Stimulated activated CD4-positive, alpha-beta T cell treated with anti-CD3 and anti-CD28 coated beads, Interleukin-2, amount 100 ng/mL, for 4 hours (primary cell): ENCODE data around the gene ZNF334.

ENCODE experiments used
- DNase-seq: peaks from one replicate; pipeline ENCODE4 v3.0.0-alpha.2; 2020; ENCODE audit warnings: low read depth

ZNF334 gene

GRCh38 chr20:46512943-46513844 lies at the start of gene ZNF334:
Gene ZNF334, minus strand, starts transcription at chr20:46513559. Its CDS starts 1,457 bp downstream, at chr20:46512102.
- no peak for DNase-seq

DNA sequence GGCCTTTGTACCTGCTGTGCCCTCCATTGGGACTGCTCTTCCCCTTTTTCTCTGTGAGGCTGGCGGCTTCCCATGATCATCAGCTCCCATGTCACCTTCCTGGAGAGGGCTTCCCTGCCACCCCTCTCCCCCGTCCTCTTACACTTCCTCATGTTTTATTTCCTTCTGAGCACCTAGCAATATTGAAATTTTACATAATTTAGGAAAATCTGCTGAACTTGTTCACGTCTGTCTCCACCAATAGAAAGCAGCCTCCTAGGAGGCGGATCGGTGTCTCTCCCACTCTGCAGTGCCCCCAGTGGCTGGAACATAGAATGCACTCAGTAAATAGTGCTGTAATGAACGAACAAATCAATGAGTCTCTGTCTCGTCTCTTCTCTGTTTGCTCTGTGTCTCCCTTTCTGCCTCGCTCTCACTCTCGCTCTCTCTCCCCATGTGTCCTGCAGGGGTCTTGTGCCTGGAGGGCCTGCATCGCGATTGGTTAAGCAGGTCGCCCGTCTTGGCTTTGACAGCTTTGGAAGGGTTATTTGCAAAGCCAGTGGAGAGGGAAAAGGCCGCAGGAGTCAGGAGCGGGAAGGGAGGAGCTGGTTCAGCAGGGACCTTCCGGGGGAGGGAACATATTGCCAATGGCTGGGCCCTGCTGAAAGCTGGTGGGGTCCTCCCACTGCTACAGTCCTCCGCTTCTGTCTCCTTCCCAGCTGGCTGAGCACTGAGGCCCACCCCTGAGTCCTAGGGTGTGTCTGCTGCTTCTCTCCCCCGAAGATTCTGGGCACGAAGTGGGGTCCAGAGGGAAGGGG lies 49.2 kb upstream of the ZNF334 start:
- DNase-seq = peak; percentile 37

DNA sequence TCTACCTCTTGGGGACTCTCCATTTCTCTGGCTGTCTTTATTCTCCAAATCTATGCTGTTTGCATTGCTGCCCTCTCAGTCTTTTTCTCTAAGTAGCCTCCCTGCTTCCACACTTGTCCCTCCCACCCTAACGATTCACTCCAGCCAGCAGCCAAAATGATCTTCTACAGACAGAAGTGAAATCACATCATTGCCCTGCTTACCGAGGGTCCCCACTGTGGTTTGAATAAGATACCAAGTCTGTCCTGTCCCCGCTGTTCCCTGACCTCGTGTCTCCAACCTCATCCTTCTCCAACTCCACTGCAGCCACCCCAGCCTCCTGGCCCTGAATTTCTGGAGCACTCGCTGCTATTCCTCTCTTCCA lies 48.6 kb upstream of the ZNF334 start:
- no peak for DNase-seq

GRCh38 chr20:46559685-46560440 lies 46.5 kb upstream of the ZNF334 start:
- DNase-seq = no peak

DNA sequence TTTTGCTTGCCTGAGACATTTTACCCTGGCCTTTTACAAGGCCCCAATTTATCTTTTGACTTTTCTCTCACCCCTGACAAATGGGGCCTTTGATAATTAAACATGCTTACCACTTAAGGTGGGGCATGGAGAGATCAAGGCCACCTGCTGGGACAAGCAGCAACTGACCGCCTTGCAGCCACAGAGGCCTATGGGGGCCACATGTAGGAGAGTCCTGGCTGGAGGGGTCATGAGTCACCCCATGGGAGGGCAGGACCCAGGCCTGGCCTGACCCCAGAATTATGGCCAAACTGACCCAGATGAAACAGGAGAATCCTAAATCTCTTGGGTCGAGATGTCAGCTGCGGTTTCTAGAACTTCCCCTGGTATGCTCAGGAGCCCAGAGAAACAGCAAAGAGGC lies 45.6 kb upstream of the ZNF334 start:
- DNase-seq = no peak

GRCh38 chr20:46558511-46558959 lies 45.2 kb upstream of the ZNF334 start:
- DNase-seq = no peak

DNA sequence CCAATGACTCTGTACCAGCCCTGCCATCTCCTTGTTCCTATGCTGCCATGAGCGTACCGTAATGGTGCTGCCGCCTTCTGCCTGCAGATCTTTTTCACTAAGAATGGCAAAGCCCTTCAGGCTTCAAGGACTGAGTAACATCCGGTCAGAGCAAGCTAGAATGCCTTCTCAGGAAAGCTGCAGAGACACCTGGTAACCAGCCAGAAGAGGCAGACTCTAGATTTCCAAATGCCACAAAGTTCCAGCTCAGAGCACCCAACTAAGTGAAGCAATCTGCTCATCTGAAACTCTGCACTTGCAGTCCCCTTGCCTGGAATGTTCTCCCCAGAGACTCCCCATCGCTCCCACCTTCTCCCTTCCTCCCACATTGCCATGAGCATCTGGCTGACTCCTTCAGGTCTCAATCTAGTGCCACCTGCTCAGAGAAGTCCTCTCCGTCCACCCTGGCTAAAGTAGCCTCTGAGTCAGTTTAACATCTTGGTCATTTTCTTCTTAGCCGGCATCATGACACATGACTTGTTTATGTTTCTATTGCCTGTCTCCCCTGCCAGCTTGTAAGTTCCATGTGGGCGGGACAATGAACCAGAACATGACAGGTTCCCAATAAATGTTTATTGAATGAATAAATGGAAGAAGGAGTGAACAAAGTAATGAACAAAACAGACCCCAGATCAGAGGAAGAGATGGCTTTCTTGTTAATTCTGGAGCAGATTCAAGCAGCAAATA lies 44.0 kb upstream of the ZNF334 start:
- DNase-seq = no peak

GRCh38 chr20:46555370-46555956 lies 42.1 kb upstream of the ZNF334 start:
- no peak for DNase-seq

DNA sequence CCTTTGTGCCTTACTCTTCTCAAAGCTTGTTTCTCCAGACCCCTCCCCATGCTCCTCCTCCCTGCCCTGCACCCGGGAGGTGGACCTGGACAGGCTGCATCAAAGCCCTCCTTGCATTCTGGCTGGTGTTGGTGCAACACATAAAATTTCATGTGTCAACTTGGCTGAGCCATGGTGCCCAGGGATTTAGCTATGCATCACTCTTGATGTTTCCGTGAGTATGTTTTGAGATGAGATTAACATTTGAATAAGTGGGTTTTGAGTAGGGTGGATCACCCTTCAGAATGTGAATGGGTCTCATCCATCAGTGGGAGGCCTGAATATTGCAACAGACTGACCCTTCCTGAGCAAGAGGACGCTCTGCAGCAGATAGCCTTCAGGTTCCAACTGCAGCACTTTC lies 41.5 kb upstream of the ZNF334 start:
- DNase-seq = no peak

DNA sequence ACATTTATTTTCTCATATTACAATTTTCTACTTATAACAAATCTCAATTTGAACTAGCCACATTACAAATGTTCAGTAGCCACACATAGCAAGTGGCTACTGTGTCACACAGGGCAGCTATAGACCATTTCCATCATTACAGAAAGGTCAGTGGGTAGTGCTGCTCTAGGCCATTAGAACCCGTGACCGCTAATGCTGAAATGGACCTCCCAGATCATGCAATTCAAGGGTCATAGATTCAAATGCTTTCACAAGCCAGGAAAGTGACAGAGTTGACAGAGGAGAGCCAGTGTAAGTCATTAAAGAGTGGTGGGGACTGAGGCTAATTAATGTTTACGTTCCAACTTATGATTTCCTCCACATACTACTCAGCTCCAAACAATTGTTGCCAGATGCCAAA lies 40.6 kb upstream of the ZNF334 start:
- DNase-seq = no peak

GRCh38 chr20:46552460-46553420 lies 39.4 kb upstream of the ZNF334 start:
- peak; percentile 13 for DNase-seq

DNA sequence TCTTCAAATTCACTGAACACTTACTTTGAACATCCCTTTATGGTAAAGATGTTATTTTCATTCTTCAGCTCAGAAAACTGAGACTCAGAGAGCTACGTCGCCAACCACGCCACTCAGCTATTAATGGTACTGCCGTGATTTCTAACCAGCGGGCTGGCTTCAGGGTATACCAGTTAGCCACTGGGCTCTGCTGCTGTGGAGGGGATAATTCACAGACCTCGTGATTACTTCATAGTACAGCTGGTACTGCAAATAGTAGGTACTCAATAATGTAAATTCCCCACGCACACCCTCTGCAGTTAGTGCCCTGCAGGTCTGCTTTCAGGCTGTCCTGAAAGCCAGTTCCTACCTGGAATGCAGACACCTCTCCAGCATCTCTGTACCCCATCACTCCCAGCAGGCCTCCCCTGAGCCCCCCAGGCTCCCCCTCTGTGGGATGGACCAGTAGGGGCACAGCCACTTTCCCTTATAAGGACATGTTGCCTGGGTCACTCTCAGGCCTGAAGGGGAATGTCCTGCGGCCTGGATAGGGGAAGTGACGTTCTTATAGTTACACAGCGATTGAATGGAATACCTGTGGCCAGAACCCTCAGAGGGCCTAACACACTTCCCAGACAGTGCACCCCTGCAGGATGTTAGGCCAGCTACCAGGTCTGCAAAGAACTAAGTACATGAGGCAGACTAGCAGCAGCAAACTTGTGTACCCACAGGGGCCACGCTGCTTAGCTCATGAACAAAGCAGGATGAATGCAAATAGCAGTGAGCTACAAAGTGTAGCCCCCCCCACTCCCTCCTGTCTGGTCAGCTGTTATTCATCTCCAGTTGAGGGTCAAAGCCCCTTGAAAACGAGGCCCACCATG lies 38.4 kb upstream of the ZNF334 start:
- DNase-seq = no peak

- no peak for DNase-seq
Measured at GRCh38 chr20:46550461-46550860, 37.1 kb upstream of the ZNF334 start, which contains the start of gene OCSTAMP. Gene OCSTAMP, minus strand, starts transcription at chr20:46550654. Its CDS starts 94 bp downstream, at chr20:46550560.

DNA sequence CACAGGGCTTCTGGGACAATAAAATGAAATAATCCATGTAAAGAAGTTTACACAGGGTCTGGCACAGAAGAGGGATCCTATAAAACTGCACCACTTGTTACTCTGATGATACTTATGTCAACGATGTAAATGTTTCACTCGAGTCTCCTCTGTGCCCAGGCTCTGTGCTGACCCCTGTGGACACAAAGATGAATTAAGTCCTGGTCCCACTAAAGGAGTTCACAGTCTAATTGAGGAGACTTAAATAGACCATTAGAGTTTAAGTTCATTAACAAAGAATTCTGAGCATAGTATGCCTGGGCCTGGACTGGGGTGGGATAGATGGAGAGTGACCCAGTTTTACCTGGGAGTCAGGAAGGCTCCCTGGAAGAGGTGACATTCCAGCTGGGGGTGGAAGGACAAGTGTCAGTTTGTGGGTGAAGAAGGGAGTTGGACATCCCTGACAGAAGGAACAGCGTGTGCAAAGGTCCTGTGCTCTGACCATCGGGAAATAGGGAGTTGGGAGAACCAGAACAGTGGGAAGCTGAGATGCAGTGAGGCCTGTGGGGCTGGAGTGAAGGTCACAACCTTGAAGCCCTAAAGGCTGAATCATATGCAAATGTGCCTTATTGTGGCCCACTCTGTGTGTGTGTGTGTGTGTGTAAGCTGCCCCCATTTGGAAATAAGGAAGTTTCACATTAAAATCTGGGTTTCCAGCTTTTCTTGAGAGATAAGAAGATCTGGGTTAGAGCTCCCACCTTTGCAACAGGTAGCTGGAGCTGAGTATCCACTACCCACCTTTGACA lies 36.0 kb upstream of the ZNF334 start:
- DNase-seq = no peak

- no peak for DNase-seq
Measured at GRCh38 chr20:46548688-46549087, 35.3 kb upstream of the ZNF334 start.

- DNase-seq = no peak
Measured at GRCh38 chr20:46547995-46548394, 34.6 kb upstream of the ZNF334 start.

DNA sequence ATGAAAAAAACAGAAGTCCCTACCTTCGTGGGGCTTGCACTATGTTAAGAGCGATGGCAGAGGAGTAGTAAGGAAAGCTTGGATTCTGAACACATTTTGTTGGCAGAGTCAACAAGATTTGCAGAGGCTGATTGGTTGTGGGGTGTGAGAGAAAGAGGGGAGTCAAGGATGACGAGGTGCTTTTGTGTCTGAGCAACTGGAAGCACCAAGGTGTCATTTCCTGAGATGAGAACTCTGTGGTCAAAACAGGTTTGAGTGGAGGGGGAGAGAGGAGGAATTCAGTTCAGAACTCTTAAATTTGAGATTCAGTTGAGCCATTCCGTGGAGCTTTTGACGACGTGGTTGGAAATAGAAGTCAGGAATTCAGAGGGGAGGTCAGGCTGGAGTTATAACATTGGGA lies 33.6 kb upstream of the ZNF334 start:
- no peak for DNase-seq

DNA sequence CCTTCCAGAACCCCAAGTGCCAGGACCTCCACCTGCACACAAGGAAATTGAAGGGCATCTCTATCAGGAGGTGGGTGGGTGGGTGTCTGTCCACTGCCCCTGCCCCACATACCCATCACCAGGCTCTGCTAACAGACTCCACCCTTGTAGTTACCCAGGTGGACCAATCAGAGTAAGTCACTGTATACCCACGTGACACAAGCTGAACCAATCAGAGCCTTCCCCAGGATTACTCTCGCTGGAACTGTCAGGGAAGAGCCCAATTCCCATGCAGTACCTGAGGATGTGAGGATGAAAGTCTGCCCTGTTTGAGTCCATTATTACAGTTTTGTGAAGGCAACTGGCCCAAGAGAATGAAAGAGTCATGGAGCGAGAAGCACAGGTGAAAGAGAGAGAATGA lies 32.9 kb upstream of the ZNF334 start:
- no peak for DNase-seq
